ENCODE data around the gene WASF3. TPM values are rescaled to one million over a fixed set of nuclear protein-coding genes. Genes with fewer than 3 reads are reported as not detected.

Gene WASF3
- total and polyA plus RNA-seq, 3 experiments from 2014 or later = 0.20 to 0.24 TPM; not detected in 1

DNA sequence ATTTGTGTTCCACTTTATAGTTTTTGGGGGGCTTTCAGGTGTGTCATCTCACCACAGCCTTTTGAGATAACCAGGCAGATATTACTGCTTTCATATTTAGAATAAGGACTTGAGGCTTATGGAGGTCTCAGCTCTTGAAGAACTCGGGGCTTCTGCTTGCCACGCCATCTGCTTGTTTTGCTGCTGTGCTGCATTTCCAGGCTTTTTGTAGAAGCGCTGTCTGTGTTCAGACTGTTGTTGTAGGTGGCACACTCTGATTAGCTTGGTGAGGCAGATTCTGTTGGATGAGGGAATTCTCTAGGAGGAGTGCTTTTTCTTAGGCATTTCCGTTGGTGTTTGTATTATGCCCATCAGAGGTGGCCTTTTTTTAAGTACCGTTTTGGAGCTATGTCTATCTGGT lies 57.2 kb downstream of the WASF3 start:
- ChIA-PET POLR2A (no interaction called here), CTCF (interaction anchor here (0.8 kb wide), 1 partner anchor 84 kb away, joined by 3 read pairs; no protein-coding TSS in a partner anchor)
- Mint-ChIP-seq H3K27ac (no peak overlapping the region), H3K4me3 (no peak overlapping the region), H3K4me1 (peaks cover 0 to 3% (median 0%) of the 10 kb centered on the region in 3 donors), H3K9me3 (no peaks in the 10 kb centered on the region), H3K27me3 (peaks cover 11 to 27% of the 10 kb centered on the region in 2 donors), H3K36me3 (no peaks in the 10 kb centered on the region)
- Histone ChIP-seq H3K27ac (ENCODE audit: low read depth, low read length) (no peak overlapping the region), H3K27me3 (ENCODE audit: insufficient read depth, low read length, poor library complexity, severe bottlenecking) (no peaks in the 10 kb centered on the region), H3K4me1 (ENCODE audit: insufficient read depth, low read length) (no peaks in the 10 kb centered on the region), H3K36me3 (ENCODE audit: insufficient read depth, low read length) (no peaks in the 10 kb centered on the region), H3K4me3 (ENCODE audit: low read length) (no peak overlapping the region), H3K9me3 (ENCODE audit: low read length) (no peaks in the 10 kb centered on the region)
- DNase-seq = no peak

DNA sequence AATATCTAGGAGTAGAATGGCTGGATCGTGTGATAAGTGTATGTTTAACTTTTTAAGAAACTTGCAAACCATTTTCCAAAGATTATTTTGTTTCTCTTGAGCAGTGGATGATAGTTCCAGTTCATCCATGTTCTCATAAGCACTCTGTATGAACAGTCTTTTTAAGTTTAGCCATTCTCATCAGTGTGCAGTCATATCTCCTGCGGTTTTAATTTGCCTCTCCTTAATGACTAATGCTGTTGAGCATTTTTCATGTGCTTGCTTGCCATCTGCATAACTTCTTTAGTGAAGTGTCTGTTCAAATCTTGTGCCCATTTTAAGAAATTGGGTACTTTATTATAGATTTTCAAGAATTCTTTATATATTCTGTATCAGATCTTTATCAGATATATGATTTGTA lies 58.6 kb downstream of the WASF3 start:
- H3K4me1 Mint-ChIP-seq = peaks cover 0 to 3% (median 0%) of the 10 kb centered on the region in 3 donors
- no peak overlapping the region for H3K27ac ChIP-seq (ENCODE audit: low read depth, low read length)
- H3K9me3 ChIP-seq (ENCODE audit: low read length) = no peaks in the 10 kb centered on the region
- ChIA-PET POLR2A (no interaction called here), CTCF (no interaction called here)
- DNase-seq = no peak
- H3K36me3 ChIP-seq (ENCODE audit: insufficient read depth, low read length) = no peaks in the 10 kb centered on the region
- no peak overlapping the region for H3K4me3 Mint-ChIP-seq
- no peak overlapping the region for H3K27ac Mint-ChIP-seq
- H3K4me1 ChIP-seq (ENCODE audit: insufficient read depth, low read length) = no peaks in the 10 kb centered on the region
- H3K27me3 Mint-ChIP-seq = peaks cover 7 to 26% of the 10 kb centered on the region in 2 donors
- no peaks in the 10 kb centered on the region for H3K9me3 Mint-ChIP-seq
- H3K36me3 Mint-ChIP-seq = no peaks in the 10 kb centered on the region
- H3K4me3 ChIP-seq (ENCODE audit: low read length) = no peak overlapping the region
- H3K27me3 ChIP-seq (ENCODE audit: insufficient read depth, low read length, poor library complexity, severe bottlenecking) = no peaks in the 10 kb centered on the region

DNA sequence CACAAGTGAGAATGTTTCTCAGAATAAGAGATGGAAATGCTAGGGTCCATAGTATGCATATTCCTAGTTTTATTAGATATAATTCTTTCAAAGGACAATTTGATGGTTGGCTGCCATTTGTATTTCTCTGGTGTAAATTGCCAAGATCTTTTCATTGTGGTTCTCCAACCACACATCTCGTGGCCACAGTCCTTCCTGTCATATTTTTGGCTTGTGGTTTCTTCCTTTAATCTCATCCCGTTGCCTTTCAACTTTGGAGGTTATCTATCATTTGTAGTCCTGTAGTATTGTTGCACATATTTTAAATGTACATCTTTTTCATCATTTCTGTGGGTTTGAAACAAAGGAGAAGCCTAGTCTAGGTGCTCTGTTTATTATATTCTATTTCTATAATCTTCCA lies 61.2 kb downstream of the WASF3 start:
- Histone ChIP-seq H3K27ac (ENCODE audit: low read depth, low read length) (no peak overlapping the region), H3K27me3 (ENCODE audit: insufficient read depth, low read length, poor library complexity, severe bottlenecking) (no peaks in the 10 kb centered on the region), H3K36me3 (ENCODE audit: insufficient read depth, low read length) (no peaks in the 10 kb centered on the region), H3K4me1 (ENCODE audit: insufficient read depth, low read length) (no peaks in the 10 kb centered on the region), H3K4me3 (ENCODE audit: low read length) (no peak overlapping the region), H3K9me3 (ENCODE audit: low read length) (no peaks in the 10 kb centered on the region)
- Mint-ChIP-seq H3K4me3 (no peak overlapping the region), H3K4me1 (peaks cover 0 to 3% (median 0%) of the 10 kb centered on the region in 3 donors), H3K27me3 (peaks cover 9 to 30% of the 10 kb centered on the region in 2 donors), H3K27ac (no peak overlapping the region), H3K9me3 (peaks cover 0 to 5% (median 4%) of the 10 kb centered on the region in 5 donors), H3K36me3 (no peaks in the 10 kb centered on the region)
- CTCF ChIA-PET = no interaction called here
- POLR2A ChIA-PET = no interaction called here
- DNase-seq = no peak

DNA sequence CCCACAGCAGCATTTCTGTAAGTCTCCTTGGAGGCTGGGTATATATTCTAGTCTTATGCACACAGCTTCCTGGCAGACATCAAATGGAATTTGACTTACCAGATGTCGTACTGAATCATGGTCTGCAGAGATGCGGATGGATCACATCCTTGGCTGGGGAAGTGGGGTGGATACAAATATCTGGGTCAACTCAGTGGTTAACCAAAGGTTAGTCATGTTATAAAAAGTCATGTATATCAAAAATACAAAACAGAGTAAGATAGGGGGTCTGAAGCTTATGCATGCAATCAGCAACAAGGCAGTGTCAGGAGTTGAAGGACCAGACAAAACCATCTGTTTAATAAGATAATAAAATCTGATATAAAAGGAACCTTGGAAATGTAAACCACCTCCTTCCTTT lies 61.9 kb downstream of the WASF3 start:
- H3K27ac ChIP-seq (ENCODE audit: low read depth, low read length) = no peak overlapping the region
- Mint-ChIP-seq H3K36me3 (peaks cover 0 to under 1% (median 0%) of the 10 kb centered on the region in 3 donors), H3K27me3 (peaks cover 8 to 30% of the 10 kb centered on the region in 2 donors), H3K9me3 (peaks cover 4 to 11% (median 10%) of the 10 kb centered on the region in 5 donors), H3K4me1 (peaks cover 0 to 3% (median 0%) of the 10 kb centered on the region in 3 donors), H3K27ac (no peak overlapping the region), H3K4me3 (no peak overlapping the region)
- no peak for DNase-seq
- H3K4me1 ChIP-seq (ENCODE audit: insufficient read depth, low read length) = no peaks in the 10 kb centered on the region
- POLR2A ChIA-PET = no interaction called here
- no peaks in the 10 kb centered on the region for H3K9me3 ChIP-seq (ENCODE audit: low read length)
- H3K36me3 ChIP-seq (ENCODE audit: insufficient read depth, low read length) = no peaks in the 10 kb centered on the region
- no peak overlapping the region for H3K4me3 ChIP-seq (ENCODE audit: low read length)
- CTCF ChIA-PET = no interaction called here
- H3K27me3 ChIP-seq (ENCODE audit: insufficient read depth, low read length, poor library complexity, severe bottlenecking) = no peaks in the 10 kb centered on the region

DNA sequence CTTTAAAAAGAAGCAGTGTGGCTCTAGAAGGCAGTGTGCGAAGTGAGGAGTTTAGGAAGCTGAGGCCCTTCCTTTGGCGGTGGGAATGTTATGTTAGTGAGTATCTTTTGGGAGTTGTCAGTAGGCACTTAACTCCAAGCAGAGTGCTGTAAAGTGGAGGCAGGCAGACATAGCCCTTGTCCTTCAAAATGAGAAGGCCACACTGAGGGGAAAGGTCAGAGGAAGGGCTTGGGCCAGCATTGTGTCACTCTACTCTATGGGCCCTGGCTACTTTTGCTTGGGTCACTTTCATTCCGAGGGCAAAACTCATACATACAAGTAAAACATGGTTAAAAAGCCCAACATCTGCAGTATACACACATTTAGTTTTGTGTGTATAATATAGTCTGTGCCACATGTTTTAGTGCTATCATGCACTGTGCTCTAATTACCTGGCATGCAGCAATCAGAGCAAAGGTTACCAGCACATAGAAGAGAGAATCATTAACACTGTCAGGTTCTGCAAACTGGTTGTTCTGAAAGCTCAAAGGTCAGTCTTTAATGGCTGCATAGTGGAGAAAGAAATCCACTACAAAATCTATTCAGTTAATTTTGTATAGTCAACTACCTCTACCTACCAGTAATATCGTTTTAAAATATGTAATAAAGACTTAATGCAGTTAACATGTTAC lies 64.4 kb downstream of the WASF3 start:
- peaks cover 8 to 30% of the 10 kb centered on the region in 2 donors for H3K27me3 Mint-ChIP-seq
- H3K36me3 Mint-ChIP-seq = peaks cover 0 to 3% (median 0%) of the 10 kb centered on the region in 3 donors
- ChIA-PET POLR2A (no interaction called here), CTCF (no interaction called here)
- H3K27ac Mint-ChIP-seq = no peak overlapping the region
- H3K9me3 Mint-ChIP-seq = peaks cover 7 to 18% (median 13%) of the 10 kb centered on the region in 5 donors
- Histone ChIP-seq H3K27me3 (ENCODE audit: insufficient read depth, low read length, poor library complexity, severe bottlenecking) (no peaks in the 10 kb centered on the region), H3K36me3 (ENCODE audit: insufficient read depth, low read length) (no peaks in the 10 kb centered on the region), H3K27ac (ENCODE audit: low read depth, low read length) (no peak overlapping the region), H3K4me3 (ENCODE audit: low read length) (no peak overlapping the region), H3K9me3 (ENCODE audit: low read length) (no peaks in the 10 kb centered on the region), H3K4me1 (ENCODE audit: insufficient read depth, low read length) (no peaks in the 10 kb centered on the region)
- DNase-seq = no peak
- H3K4me3 Mint-ChIP-seq = no peak overlapping the region
- H3K4me1 Mint-ChIP-seq = peaks cover 0 to 3% (median 0%) of the 10 kb centered on the region in 3 donors

DNA sequence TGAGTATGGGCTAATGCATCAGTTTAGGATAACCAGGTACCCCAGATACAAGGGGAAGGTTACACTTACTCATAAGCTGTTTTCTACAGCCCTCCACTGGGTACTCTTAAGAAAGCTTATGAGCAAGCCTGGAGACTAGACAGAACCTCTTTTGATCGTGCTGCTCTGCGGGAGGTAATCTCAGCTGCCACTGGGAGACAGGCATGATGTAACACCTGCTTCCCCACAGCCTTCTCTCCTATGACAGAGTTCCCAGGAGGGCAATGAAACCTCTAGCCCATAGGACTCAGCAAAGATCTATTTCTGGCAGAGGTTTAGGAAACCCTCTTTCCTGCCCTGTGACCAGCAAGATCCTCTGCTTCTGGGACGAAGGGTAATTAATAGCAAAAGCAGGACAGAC lies 65.6 kb downstream of the WASF3 start:
- H3K9me3 Mint-ChIP-seq = peaks cover 7 to 18% (median 13%) of the 10 kb centered on the region in 5 donors
- Histone ChIP-seq H3K4me1 (ENCODE audit: insufficient read depth, low read length) (no peaks in the 10 kb centered on the region), H3K4me3 (ENCODE audit: low read length) (no peak overlapping the region), H3K36me3 (ENCODE audit: insufficient read depth, low read length) (no peaks in the 10 kb centered on the region), H3K27me3 (ENCODE audit: insufficient read depth, low read length, poor library complexity, severe bottlenecking) (no peaks in the 10 kb centered on the region), H3K9me3 (ENCODE audit: low read length) (no peaks in the 10 kb centered on the region), H3K27ac (ENCODE audit: low read depth, low read length) (no peak overlapping the region)
- no peak overlapping the region for H3K27ac Mint-ChIP-seq
- no peak for DNase-seq
- peaks cover 0 to 3% (median 0%) of the 10 kb centered on the region in 3 donors for H3K4me1 Mint-ChIP-seq
- ChIA-PET CTCF (no interaction called here), POLR2A (no interaction called here)
- H3K4me3 Mint-ChIP-seq = no peak overlapping the region
- peaks cover 8 to 25% of the 10 kb centered on the region in 2 donors for H3K27me3 Mint-ChIP-seq
- H3K36me3 Mint-ChIP-seq = peaks cover 0 to 3% (median 0%) of the 10 kb centered on the region in 3 donors

DNA sequence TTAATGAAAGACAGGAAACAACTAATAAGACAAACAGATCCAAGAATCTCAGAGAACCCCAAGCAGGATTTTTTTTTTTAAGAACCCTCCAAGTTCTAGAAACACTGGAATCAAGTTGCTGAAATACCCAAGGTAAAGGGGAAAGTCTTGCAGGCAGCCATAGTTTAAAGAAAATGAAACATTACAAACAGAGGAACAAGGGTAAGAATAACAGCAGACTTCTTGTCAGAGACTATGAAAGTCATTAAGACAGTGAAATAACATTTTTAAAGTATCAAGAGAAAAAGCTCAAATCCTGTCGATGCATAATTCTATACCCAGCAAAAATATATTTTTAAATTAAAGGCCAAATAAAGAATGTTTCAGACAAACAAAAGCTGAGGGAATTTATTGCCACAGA lies 67.1 kb downstream of the WASF3 start:
- H3K27me3 Mint-ChIP-seq = peaks cover 7 to 16% of the 10 kb centered on the region in 2 donors
- H3K4me3 Mint-ChIP-seq = no peak overlapping the region
- H3K36me3 ChIP-seq (ENCODE audit: insufficient read depth, low read length) = no peaks in the 10 kb centered on the region
- H3K27me3 ChIP-seq (ENCODE audit: insufficient read depth, low read length, poor library complexity, severe bottlenecking) = no peaks in the 10 kb centered on the region
- H3K4me1 ChIP-seq (ENCODE audit: insufficient read depth, low read length) = no peaks in the 10 kb centered on the region
- peaks cover 7 to 18% (median 13%) of the 10 kb centered on the region in 5 donors for H3K9me3 Mint-ChIP-seq
- H3K36me3 Mint-ChIP-seq = peaks cover 0 to 3% (median 0%) of the 10 kb centered on the region in 3 donors
- H3K27ac Mint-ChIP-seq = no peak overlapping the region
- no peak overlapping the region for H3K27ac ChIP-seq (ENCODE audit: low read depth, low read length)
- H3K9me3 ChIP-seq (ENCODE audit: low read length) = no peaks in the 10 kb centered on the region
- CTCF ChIA-PET = no interaction called here
- H3K4me1 Mint-ChIP-seq = no peaks in the 10 kb centered on the region
- DNase-seq = no peak
- POLR2A ChIA-PET = no interaction called here
- no peak overlapping the region for H3K4me3 ChIP-seq (ENCODE audit: low read length)

DNA sequence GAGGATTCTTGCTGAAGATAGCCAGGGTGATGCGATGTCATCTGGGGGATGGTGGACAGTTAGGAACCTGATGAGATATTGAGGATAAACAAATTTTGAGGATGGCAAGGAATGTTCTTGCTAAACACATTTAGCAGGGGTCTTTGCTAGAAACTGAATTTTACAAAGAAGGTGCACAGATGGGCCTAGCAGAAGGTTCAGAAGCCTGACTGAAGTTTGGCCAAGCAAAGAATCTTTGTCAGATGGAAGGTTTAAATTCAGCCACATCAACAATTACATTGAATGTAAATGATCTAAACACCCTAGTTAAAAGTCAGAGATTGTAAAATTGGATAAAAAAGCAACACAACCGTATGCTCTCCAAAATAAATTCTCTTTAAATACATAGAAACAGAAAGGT lies 68.8 kb downstream of the WASF3 start:
- Histone ChIP-seq H3K27me3 (ENCODE audit: insufficient read depth, low read length, poor library complexity, severe bottlenecking) (no peaks in the 10 kb centered on the region), H3K9me3 (ENCODE audit: low read length) (no peaks in the 10 kb centered on the region), H3K27ac (ENCODE audit: low read depth, low read length) (no peak overlapping the region), H3K4me1 (ENCODE audit: insufficient read depth, low read length) (no peaks in the 10 kb centered on the region), H3K36me3 (ENCODE audit: insufficient read depth, low read length) (no peaks in the 10 kb centered on the region), H3K4me3 (ENCODE audit: low read length) (no peak overlapping the region)
- H3K4me1 Mint-ChIP-seq = no peaks in the 10 kb centered on the region
- ChIA-PET CTCF (no interaction called here), POLR2A (no interaction called here)
- H3K4me3 Mint-ChIP-seq = no peak overlapping the region
- peaks cover 6 to 8% of the 10 kb centered on the region in 2 donors for H3K27me3 Mint-ChIP-seq
- H3K9me3 Mint-ChIP-seq = peaks cover 7 to 18% (median 13%) of the 10 kb centered on the region in 5 donors
- H3K36me3 Mint-ChIP-seq = peaks cover 0 to 3% (median 0%) of the 10 kb centered on the region in 3 donors
- no peak overlapping the region for H3K27ac Mint-ChIP-seq
- no peak for DNase-seq
